GF-D8 (cell line): ENCODE data around the gene IGFBP6.

Source experiments
- DNase-seq: peaks from one replicate; lab custom pipeline; 2025; lab: John Stamatoyannopoulos, UW

Gene IGFBP6

DNA sequence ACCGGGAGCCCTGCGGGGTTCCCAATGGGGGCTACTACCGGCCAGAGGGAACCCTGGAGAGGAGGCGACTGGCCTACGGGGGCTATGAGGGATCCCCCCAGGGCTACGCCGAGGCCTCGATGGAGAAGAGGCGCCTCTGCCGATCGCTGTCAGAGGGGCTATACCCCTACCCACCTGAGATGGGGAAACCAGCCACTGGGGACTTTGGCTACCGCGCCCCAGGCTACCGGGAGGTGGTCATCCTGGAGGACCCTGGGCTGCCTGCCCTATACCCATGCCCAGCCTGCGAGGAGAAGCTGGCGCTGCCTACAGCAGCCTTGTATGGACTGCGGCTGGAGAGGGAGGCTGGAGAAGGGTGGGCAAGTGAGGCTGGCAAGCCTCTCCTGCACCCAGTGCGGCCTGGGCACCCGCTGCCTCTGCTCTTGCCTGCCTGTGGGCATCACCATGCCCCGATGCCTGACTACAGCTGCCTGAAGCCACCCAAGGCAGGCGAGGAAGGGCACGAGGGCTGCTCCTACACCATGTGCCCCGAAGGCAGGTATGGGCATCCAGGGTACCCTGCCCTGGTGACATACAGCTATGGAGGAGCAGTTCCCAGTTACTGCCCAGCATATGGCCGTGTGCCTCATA lies 37.9 kb upstream of the IGFBP6 start:
- no peak for DNase-seq

DNA sequence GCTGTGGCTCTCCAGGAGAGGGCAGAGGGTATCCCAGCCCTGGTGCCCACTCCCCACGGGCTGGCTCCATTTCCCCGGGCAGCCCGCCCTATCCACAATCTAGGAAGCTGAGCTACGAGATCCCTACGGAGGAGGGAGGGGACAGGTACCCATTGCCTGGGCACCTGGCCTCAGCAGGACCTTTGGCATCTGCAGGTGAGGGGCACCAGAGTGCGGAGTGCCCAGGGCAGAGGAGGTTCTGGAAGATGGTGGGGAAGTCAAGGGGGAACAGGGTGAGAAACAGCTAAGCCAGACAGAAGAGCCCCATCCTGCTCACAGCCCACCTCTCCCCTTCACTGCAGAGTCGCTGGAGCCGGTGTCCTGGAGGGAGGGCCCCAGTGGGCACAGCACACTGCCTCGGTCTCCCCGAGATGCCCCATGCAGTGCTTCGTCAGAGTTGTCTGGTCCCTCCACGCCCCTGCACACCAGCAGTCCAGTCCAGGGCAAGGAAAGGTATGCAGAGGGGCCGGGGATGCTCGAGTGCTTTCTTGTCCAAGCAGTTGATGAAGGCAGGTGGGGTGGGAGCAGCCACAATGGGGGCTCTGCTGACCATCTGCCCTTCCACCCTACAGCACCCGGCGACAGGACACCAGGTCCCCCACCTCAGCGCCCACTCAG lies 37.3 kb upstream of the IGFBP6 start:
- DNase-seq = no peak

DNA sequence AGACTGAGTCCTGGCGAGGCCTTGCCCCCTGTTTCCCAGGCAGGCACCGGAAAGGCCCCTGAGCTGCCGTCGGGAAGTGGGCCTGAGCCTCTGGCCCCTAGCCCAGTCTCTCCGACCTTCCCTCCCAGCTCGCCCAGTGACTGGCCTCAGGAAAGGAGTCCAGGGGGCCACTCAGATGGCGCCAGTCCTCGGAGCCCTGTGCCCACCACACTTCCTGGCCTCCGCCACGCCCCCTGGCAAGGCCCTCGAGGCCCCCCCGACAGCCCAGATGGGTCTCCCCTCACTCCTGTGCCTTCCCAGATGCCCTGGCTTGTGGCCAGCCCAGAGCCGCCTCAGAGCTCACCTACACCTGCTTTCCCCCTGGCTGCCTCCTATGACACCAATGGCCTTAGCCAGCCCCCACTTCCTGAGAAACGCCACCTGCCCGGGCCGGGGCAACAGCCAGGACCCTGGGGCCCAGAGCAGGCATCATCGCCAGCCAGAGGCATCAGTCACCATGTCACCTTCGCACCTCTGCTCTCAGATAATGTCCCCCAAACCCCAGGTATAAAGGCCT lies 36.7 kb upstream of the IGFBP6 start:
- no peak for DNase-seq

DNA sequence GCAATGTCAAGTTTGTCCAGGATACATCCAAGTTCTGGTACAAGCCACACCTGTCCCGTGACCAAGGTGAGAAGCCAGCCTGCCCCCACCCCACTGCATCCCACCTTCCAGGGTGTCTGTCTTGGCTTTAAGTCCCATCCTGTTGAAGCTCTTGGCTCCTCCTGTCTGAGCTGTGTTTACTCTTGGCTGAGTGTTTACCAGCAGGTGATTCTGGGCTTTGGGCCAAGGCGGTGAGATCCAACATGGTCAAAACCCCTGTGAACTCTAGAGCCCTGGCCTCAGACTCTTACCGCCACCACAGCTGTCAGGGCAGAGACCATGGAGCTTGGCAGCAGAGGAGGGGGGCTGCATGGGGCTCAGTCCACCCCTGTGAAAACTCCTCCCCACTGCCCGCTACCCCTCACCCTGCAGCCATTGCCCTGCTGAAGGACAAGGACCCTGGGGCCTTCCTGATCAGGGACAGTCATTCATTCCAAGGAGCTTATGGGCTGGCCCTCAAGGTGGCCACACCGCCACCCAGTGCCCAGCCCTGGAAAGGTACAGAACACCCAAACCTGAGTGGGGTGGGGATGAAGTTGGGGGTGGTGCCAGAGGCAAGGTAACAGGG lies 36.0 kb upstream of the IGFBP6 start:
- no peak for DNase-seq

DNA sequence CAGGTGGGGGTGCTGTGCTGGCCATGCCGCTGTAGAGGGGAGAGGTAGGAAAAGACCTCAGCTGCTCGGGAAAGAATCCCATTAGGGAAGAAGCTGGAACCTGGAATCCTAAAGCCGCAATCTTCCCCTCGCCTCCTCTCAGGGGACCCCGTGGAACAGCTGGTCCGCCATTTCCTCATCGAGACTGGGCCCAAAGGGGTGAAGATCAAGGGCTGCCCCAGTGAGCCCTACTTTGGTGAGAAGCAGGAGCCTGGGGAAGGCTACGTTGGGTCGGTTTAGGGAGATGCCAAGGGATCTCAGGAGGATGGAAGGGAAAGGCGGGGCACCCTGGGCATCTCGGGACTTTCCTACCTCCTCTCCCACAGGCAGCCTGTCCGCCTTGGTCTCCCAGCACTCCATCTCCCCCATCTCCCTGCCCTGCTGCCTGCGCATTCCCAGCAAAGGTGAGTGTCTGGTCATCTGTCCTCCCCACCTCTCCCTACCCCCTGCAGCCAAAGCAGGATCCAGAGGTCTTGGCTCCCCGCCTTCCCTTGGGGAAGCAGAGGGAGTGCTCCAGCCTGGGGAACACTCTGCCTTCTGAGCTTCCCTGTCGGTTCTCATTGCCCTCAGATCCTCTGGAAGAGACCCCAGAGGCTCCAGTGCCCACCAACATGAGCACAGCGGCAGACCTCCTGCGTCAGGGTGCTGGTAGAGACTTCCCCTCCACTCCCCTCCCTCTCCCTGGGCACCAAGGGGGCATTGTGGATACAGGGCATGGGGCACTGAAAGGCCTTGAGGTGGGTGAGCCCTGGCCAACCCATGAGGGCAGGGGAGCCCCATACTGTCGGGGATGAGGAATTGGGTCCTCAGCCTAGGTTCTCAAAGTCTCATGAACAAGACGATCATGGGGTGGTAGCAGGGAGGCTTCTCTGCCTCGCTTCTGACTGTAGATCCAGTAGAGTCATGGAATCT lies 35.2 kb upstream of the IGFBP6 start:
- no peak for DNase-seq

DNA sequence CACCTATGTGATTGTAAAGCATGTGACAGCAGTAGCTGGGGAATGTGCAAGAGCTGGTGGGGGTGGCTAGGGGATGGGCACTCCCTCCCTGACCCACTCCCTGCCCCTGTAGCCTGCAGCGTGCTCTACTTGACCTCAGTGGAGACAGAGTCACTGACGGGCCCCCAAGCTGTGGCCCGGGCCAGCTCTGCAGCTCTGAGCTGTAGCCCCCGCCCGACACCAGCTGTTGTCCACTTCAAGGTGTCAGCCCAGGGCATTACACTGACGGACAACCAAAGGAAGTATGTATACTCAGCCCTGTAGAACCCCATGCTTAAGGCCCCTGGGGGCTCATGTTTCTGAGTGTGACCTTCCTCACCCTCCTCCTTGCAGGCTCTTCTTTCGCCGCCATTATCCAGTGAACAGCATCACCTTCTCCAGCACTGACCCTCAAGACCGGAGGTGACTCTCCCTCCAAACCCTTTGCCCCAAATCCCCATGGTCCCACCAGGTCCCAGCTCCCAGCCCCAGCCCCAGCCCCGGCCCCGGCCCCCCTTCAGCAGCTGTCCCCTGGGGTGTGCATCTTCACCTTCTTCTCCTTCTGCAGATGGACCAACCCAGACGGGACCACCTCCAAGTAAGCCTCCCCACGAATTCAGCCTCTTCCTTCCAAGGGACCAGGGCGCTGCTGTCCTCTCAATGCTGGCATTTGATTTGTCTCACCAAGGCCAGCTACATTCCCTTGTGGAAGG lies 34.3 kb upstream of the IGFBP6 start:
- DNase-seq = no peak

DNA sequence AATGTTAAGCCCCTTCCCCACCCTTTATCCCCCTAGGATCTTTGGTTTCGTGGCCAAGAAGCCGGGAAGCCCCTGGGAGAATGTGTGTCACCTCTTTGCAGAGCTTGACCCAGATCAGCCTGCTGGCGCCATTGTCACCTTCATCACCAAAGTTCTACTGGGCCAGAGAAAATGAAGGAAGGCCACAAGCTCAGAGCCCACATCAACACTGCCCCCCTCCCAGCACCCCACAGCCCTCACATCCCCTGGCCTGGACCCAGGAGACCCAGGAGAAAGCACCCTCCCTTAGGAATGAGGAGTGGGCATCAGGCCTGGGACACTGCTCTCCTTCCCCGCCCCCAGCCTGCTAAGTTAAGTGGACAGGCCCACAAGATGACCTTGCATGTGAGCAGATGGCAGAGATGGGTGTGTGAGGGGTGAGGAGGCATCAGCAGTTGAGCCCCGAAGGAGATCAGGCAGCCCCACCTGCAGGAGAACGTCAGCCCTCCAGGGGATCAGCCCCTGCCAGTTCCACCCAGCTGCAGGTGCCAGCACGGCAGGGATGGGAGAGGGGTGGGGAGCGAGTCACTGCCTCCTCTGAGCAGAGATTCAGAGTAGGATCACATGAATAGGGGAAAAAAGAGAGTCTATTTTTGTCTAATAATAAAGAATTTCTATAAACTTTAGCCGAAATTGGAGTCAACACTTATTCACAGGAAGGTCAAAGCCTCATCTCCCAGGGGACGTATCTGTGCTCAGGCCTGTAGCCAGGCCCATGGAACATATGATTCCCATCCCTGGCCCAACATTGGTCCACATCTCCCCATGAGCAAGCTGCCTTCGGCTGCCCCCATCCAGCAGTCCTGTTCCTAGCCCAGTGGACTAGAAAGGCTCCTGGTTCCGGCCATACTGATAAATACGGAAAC lies 33.5 kb upstream of the IGFBP6 start:
- DNase-seq = no peak

DNA sequence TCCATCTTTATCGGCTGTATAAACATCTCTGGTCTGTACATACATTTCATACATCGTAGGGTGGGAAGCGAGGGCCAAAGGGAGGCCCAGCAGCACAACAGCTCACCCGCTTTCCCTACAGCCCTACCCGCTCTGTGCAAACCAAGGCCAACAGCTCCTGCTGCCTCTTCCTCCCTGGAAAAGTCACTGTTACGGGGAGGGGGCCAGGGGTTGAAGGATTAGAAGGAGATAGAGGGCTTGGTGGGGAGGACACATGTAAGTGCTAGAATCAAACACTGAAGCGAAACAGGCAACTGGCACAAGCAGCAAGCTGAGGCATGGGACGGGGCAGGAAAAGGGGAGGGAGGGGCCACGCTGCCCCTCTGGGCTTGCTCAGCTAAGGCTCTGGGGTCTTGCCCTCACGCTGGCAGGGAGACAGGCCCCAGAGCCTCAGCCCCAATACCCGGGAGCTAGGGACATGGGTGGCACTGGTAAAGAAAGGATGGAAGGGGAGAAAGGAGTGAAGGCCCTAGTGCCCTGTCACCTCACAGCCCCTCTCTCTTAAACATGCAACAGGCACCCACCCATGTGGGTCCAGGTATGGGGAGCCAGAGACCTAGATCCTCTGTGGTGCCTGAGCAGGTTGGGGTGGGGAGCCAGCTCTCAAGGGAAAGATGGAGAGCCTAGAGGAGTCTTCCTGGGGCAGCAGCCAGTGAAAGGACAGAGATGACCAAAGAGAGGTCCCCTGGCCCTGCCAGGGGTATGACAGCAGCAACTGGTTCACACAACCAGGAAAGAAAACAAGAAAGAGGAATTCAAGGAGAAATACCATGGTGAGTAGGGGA lies 32.6 kb upstream of the IGFBP6 start:
- no peak for DNase-seq

DNA sequence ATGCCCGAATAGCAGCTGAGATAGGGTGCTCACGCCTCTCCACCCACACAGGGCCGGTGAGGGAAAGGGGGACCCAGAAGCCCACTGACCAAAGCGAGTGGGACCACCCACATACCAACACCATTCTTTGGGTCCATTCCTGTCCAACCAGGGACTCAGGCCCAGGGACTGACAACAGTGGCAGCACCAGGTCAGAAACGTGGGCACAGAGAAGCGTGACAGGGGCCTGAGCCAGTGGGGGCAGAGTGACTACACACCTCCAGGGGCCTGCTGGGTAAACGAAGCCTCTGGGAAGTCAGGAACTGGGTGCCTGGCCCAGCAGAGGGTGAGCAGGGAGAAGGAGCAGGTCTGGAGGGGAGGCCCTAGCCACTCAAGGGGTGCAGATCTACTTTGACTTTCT lies 32.0 kb upstream of the IGFBP6 start:
- DNase-seq = no peak

DNA sequence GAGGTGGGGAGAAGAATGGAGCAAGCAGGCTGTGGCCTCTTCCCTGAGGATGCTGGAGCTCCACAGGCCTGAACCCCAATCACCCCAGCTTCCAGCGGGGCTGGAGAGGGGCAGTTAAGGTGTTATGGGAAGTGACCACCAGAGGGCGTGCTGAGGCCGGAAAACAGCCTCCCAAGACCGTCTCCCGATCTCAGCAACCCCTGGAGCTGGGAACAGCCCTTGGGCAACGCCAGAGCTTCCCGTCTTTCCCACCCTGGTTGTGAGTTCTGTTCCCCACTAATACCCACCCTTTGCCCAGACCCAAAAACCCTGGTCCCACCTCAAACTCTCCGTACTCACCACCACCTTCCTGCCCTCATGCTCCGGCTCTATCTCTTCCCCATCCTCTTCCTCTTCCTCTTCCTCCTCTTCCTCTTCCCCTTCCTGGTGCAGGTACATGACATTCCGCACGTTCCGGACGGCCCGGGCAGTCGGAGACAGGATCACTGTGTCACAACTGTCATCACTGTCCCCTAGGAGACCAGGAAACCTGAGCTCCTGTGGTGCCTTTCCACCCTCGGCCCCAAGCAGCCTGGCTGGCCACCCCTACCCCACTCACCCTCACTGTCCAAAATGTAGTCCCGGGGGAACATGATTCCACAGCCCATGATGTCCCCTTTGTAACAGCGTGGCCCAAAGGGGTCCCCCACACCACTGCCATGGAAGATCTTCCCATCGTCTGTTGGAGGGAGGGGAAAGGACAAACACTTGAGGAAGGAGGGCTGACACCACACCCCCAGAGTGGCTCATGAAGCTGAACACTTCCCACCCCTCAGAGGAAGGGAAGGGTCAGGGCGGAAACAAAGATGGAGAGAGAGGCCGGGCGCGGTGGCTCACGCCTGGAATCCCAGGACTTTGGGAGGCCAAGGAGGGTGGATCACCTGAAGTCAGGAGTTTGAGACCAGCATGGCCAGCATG lies 31.2 kb upstream of the IGFBP6 start:
- DNase-seq = no peak

DNA sequence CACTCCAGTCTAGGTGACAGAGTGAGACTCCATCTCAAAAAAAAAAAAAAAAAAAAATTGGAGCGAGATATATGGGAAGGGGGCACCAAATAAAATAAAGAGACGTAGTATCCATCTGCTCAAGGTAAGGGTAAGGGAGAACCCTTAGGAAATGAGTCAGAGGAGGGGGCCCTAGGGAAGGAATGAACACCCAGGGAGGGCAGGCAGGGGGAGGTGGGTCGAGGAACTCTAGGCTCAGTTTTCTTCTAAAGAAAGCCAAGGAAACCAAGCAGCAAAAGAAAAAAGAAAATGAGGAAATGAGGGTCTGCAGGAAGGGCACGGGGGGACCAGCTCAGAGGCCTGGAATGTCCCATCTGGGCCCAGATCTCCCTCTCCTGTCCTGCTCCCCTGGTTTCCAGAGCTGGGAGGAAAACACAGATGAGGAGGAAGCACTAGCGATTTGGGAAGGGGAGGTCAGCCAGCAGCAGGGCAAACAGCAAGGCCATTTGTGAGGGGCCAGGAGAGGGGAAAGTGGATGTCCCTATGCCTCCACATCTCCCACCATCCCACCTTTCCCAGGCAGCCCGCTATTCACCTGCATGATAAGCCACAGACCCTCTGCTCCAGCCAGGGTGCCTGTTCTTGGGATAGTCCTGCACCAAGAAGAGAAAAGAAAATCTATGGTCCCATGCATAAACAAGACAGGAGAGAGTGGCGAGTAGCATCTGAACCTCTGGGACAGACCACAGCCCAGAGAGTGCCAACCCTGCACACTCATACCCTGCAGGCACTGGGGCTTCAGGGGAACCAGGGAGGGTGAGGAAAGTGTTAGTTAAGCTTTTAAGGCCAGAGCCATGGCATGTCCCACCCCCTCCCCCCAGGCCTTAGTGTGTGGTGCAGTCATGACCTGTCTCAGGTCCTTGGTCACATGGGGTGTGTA lies 30.1 kb upstream of the IGFBP6 start:
- no peak for DNase-seq

DNA sequence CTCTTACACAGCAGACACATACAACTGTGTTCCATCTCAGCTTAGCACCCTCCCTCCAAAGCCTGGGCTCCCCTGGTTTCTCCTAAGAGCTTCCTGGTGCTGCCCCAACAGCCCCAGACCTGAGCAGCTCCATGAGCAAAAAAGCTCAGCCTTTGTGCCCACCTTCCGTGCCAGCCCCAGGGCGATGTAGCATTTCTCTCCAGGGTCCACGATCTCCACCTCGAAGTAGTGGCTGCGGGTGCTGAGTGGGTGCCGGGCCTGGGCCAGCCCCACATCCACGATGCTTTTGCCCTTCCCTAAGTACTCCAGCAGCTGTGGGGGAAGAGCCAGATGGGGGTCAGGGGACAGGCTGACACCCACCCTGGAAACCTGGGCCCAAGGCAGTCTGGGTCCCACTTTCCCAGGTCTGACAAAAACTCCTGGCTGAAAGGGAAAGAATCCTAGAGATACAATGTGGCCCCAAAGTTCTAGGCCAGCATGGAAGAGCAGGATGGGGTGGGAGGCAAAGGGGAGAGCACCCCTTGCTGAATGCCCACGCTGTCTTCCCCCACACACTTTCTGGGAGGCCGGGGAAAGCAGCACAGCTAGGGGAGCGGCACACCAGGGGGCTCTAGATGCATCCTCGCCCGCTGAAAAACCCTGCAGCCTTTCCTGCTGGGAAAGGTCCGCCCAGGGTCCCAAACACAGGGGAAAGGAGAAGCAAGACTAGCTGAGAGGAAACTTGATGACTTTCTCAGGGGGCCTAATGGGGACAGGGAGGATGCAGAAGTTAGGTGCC lies 29.3 kb upstream of the IGFBP6 start:
- DNase-seq = no peak

DNA sequence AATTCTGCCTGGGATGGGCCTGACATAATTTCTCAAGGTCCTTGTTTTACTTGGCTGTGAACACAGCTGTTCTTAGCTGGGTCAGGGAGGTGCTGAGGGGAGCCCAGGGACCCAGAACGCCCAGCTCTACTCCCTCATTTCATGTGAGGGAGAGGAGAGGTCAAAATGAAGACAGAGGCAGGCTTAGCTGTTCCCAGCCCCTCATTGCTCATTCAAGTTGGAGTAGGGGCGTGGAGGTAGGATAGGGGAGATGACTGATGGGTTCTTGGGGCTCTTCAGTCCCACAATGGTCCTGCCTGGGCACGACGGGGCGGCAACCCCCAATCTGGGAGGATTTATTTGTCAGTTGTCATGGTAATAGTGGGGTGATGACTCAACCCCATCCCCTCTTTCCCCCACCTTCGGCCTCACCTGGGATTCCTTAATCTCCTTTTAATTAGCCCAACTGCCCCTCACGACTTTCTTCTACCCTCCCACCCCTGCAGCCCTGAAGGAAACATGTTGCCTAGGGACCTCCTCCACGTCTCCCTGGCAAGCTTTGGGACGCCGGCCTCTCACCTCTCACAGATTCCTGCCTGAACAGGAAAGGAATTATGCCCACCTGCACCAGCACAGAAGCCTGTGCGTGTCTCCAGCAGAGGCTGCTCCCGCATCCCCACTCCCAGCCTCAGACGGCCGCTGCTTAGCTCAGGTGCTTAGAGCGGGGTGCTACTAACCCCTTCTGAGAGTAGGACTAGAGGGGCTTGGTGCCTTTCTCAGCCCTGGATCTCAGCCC lies 28.5 kb upstream of the IGFBP6 start:
- no peak for DNase-seq

DNA sequence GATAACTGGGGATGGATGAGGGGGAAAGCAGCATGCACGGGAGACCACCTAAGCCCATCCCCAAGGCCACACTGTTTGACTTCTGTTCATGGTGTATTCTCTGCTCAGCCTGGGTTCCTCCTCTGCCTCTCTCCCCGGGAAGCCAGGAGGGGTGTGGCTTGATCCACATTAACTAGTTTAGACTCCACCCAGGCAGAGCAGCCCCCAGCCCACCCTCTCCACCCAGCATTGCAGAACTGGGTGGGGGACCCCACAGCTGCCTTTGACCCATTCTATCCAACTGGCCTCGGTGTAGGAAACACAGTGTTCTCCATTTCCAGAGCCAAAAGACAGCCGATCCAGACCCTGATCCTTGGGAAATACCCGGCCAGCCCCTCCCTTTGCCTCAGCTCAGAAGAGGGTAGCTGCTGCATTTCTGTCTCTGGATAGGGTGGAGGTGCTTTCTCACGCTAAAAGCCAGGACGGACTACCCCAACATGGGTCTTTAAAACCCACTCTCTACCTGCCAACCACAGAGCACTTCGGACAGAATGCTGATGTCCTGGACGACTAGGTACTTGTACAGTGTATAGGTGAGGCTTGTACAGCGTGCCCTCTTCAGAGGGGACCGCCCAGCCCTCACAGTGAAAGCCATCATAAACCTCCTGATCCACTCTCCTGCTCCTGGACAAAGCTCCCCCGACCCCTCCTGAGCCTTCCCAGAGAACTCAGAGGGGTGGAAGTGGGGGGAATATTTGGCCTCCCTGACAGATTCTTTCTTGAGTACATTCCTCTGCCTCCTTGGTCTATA lies 27.7 kb upstream of the IGFBP6 start:
- no peak for DNase-seq
